ENCODE measurements around the gene INPP4B. TPM values are rescaled to one million over a fixed set of nuclear protein-coding genes. Genes with fewer than 3 reads are reported as not detected.
"Not testable (repeated sequence)": the region's sequence is repeated elsewhere in the genome, so short reads cannot be mapped to it uniquely, and the experiment has no call there.

The INPP4B gene
- total RNA-seq, 1 donor = 46.9 TPM

GRCh38 chr4:142809559-142809958, 36.5 kb downstream of the INPP4B start:
- Histone ChIP-seq H3K4me3 (ENCODE audit: low read length) (no peak overlapping the region), H3K27me3 (ENCODE audit: insufficient read depth, low read length) (no peaks in the 10 kb centered on the region), H3K4me1 (ENCODE audit: insufficient read depth, low read length) (no peaks in the 10 kb centered on the region), H3K9me3 (ENCODE audit: low read depth, low read length) (no peaks in the 10 kb centered on the region)

- H3K4me1 ChIP-seq (ENCODE audit: insufficient read depth, low read length); H3K27me3 ChIP-seq (ENCODE audit: insufficient read depth, low read length); H3K4me3 ChIP-seq (ENCODE audit: low read length); H3K9me3 ChIP-seq (ENCODE audit: low read depth, low read length): not testable (repeated sequence)
Measured at GRCh38 chr4:142803879-142804278, 42.2 kb downstream of the INPP4B start.

DNA sequence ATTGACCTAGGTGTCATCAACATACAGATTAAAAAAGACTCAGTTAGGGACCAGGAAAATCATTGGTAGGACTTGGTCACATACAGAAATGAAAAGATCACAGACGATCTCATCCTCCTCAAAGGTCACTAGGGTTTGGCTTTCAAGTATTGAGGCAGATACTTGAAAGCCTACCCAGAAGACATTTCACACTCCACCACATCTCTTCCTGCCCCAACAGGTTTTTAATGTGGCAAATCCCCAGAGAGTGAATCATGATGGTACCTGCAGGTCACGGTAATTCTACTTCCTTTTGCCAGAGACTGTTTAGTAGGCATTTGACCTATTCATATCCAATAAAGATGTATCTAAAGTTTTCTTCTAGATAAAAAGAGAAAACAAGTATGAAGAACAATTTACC, 44.1 kb downstream of the INPP4B start:
- Histone ChIP-seq H3K27me3 (ENCODE audit: insufficient read depth, low read length) (no peaks in the 10 kb centered on the region), H3K4me1 (ENCODE audit: insufficient read depth, low read length) (no peaks in the 10 kb centered on the region), H3K9me3 (ENCODE audit: low read depth, low read length) (no peaks in the 10 kb centered on the region), H3K4me3 (ENCODE audit: low read length) (no peak overlapping the region)

DNA sequence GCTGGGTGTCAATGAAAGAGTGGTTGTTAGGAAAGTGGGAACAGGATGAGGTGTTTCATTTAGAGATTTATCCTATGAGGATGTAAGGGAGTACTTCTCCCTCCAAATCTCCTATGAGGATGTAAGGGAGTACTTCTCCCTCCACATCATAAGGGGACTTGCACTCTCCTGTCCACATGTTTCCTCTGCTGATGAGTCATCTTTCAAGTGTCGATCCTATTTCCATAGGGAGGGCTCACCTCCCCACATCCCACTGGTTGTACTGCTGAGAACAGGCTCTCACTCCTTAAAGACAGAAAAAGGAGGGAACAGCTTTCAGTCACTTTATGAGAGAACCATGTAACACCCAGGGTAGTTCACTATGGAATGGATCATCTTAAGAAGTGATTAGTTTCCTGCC, 65.0 kb downstream of the INPP4B start:
- H3K4me1 ChIP-seq (ENCODE audit: insufficient read depth, low read length) = no peaks in the 10 kb centered on the region
- H3K4me3 ChIP-seq (ENCODE audit: low read length) = no peak overlapping the region
- H3K27me3 ChIP-seq (ENCODE audit: insufficient read depth, low read length) = no peaks in the 10 kb centered on the region
- H3K9me3 ChIP-seq (ENCODE audit: low read depth, low read length) = no peaks in the 10 kb centered on the region

- H3K9me3 ChIP-seq (ENCODE audit: low read depth, low read length) = no peaks in the 10 kb centered on the region
- H3K27me3 ChIP-seq (ENCODE audit: insufficient read depth, low read length) = no peaks in the 10 kb centered on the region
- H3K4me3 ChIP-seq (ENCODE audit: low read length) = no peak overlapping the region
- no peaks in the 10 kb centered on the region for H3K4me1 ChIP-seq (ENCODE audit: insufficient read depth, low read length)
Measured at GRCh38 chr4:142778900-142779299, 67.2 kb downstream of the INPP4B start.

- no peaks in the 10 kb centered on the region for H3K4me1 ChIP-seq (ENCODE audit: insufficient read depth, low read length)
- H3K9me3 ChIP-seq (ENCODE audit: low read depth, low read length) = no peaks in the 10 kb centered on the region
- no peaks in the 10 kb centered on the region for H3K27me3 ChIP-seq (ENCODE audit: insufficient read depth, low read length)
- H3K4me3 ChIP-seq (ENCODE audit: low read length) = no peak overlapping the region
Measured at GRCh38 chr4:142778430-142778829, 67.7 kb downstream of the INPP4B start.

GRCh38 chr4:142777045-142777743, 68.9 kb downstream of the INPP4B start:
- no peaks in the 10 kb centered on the region for H3K9me3 ChIP-seq (ENCODE audit: low read depth, low read length)
- no peaks in the 10 kb centered on the region for H3K27me3 ChIP-seq (ENCODE audit: insufficient read depth, low read length)
- no peaks in the 10 kb centered on the region for H3K4me1 ChIP-seq (ENCODE audit: insufficient read depth, low read length)
- no peak overlapping the region for H3K4me3 ChIP-seq (ENCODE audit: low read length)

- Histone ChIP-seq H3K4me3 (ENCODE audit: low read length) (no peak overlapping the region), H3K4me1 (ENCODE audit: insufficient read depth, low read length) (no peaks in the 10 kb centered on the region), H3K9me3 (ENCODE audit: low read depth, low read length) (no peaks in the 10 kb centered on the region), H3K27me3 (ENCODE audit: insufficient read depth, low read length) (no peaks in the 10 kb centered on the region)
Measured at GRCh38 chr4:142776026-142776425, 70.1 kb downstream of the INPP4B start.

DNA sequence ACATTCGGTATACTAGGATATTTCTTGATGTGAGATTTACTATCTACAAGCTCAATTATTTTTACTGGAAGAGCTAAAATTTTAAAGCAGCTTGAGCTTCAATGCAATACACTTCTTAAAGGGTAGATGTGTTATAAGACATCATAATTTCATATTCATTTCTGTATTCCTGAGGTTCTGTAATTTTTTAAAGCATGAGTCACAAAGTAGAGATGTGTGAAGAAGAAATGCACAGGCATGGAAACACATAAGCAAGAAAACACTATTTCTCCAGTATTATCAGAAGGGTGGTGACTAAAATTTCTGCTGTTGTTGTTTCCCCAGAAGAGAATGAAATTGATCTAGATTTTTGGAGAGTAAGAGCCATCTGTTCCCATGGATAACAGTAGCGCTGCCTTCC, 72.6 kb downstream of the INPP4B start:
- Histone ChIP-seq H3K4me1 (ENCODE audit: insufficient read depth, low read length) (no peaks in the 10 kb centered on the region), H3K4me3 (ENCODE audit: low read length) (no peak overlapping the region), H3K9me3 (ENCODE audit: low read depth, low read length) (no peaks in the 10 kb centered on the region), H3K27me3 (ENCODE audit: insufficient read depth, low read length) (no peaks in the 10 kb centered on the region)

DNA sequence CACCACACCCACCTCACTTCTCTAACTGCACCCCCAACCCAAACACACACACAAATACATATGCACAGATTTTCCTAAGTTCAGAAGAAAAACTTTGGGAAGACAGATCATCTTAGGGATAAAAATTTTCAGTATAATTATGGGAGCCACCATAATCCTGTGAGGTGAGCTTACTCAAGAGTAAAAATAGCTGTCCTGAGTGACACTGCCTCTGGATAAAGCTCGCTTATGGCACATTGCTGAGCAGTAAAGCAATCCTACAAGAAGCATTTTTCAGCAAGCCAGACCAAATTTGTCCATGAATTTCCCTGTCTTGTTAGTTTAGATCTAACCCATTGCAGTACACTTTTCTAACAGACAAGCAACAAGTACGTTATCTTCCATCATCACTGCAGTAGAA, 83.8 kb downstream of the INPP4B start:
- H3K9me3 ChIP-seq (ENCODE audit: low read depth, low read length) = no peaks in the 10 kb centered on the region
- no peaks in the 10 kb centered on the region for H3K27me3 ChIP-seq (ENCODE audit: insufficient read depth, low read length)
- H3K4me3 ChIP-seq (ENCODE audit: low read length) = no peak overlapping the region
- no peaks in the 10 kb centered on the region for H3K4me1 ChIP-seq (ENCODE audit: insufficient read depth, low read length)

GRCh38 chr4:142752202-142752786, 93.8 kb downstream of the INPP4B start:
- H3K27me3 ChIP-seq (ENCODE audit: insufficient read depth, low read length) = no peaks in the 10 kb centered on the region
- H3K4me1 ChIP-seq (ENCODE audit: insufficient read depth, low read length) = no peaks in the 10 kb centered on the region
- H3K9me3 ChIP-seq (ENCODE audit: low read depth, low read length) = no peaks in the 10 kb centered on the region
- no peak overlapping the region for H3K4me3 ChIP-seq (ENCODE audit: low read length)

DNA sequence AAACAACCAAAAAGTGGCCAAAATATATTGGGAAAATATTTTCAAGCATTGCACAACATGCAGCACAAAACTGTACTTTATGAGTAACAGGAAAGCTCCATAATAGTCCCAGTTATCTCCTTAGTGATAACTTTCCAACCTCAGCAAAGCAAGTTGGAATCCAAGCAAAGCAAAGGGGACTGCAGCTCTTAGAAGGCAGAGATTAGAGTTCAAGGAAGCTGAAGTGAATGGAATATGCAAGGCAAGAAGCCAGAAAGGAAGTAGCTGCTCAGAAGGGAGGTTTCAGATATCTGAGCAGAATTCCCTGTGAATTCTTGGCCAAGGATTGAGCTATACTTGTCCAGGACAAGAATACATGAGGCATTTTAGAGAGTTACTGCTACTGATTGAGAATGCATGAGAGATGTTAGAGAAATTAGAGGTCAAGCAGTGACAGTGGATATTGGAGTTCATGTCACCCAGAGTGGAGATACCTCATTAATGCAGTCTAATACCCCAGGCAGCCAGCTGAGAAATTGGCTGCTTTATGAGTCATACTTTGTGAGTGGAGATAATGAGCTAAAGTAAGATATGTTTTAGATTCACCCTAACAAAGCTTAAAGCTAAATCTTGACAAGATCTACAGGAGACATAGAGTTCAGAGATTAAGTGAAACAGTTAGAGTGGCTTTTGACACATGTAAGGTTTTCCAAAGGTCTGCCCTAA, 102.8 kb downstream of the INPP4B start:
- Histone ChIP-seq H3K9me3 (ENCODE audit: low read depth, low read length) (peaks cover 19% of the 10 kb centered on the region), H3K4me1 (ENCODE audit: insufficient read depth, low read length) (no peaks in the 10 kb centered on the region), H3K27me3 (ENCODE audit: insufficient read depth, low read length) (no peaks in the 10 kb centered on the region), H3K4me3 (ENCODE audit: low read length) (no peak overlapping the region)

DNA sequence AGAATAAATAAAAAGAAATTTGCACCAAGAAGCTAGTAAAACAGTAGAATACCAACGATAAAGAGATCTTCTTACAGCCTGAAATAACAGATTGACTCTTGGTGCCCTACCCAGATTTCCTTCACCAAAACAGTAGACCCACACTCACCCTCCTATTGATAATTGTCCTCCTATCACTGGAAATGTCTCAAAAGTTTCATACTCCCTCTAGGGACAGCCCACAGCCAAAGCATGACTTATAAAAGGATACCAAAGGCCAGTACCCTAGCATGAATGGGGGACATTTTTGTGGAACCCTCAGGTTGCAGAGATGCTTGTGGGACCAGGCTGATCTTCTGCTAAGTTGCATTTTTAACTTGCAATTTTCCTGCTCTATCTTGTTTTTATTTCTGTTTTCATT, 104.1 kb downstream of the INPP4B start:
- Histone ChIP-seq H3K27me3 (ENCODE audit: insufficient read depth, low read length) (no peaks in the 10 kb centered on the region), H3K4me1 (ENCODE audit: insufficient read depth, low read length) (no peaks in the 10 kb centered on the region), H3K4me3 (ENCODE audit: low read length) (no peak overlapping the region), H3K9me3 (ENCODE audit: low read depth, low read length) (peaks cover 19% of the 10 kb centered on the region)

DNA sequence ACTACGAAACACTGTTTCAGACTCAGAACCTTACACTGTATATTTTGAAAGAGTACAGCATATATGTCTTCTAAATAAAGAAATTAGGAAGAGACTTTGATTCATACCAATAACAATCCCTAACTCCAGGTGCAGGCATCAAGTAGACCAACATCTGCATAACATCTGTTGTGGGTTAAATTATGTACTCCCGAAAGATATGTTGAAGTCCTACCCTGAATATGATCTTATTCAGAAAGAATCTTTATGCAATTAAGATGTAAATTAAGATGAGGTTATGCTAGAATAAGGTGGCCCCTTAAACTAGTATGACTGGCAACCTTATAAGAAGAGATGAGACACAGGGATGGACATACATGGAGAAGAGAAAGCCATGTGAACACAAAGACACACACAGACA, 117.9 kb downstream of the INPP4B start:
- H3K27me3 ChIP-seq (ENCODE audit: insufficient read depth, low read length) = no peaks in the 10 kb centered on the region
- no peak overlapping the region for H3K4me3 ChIP-seq (ENCODE audit: low read length)
- H3K9me3 ChIP-seq (ENCODE audit: low read depth, low read length) = no peaks in the 10 kb centered on the region
- no peaks in the 10 kb centered on the region for H3K4me1 ChIP-seq (ENCODE audit: insufficient read depth, low read length)

- H3K4me1 ChIP-seq (ENCODE audit: insufficient read depth, low read length) = no peaks in the 10 kb centered on the region
- no peak overlapping the region for H3K4me3 ChIP-seq (ENCODE audit: low read length)
- no peaks in the 10 kb centered on the region for H3K9me3 ChIP-seq (ENCODE audit: low read depth, low read length)
- no peaks in the 10 kb centered on the region for H3K27me3 ChIP-seq (ENCODE audit: insufficient read depth, low read length)
Measured at GRCh38 chr4:142727149-142727548, 119.0 kb downstream of the INPP4B start.

DNA sequence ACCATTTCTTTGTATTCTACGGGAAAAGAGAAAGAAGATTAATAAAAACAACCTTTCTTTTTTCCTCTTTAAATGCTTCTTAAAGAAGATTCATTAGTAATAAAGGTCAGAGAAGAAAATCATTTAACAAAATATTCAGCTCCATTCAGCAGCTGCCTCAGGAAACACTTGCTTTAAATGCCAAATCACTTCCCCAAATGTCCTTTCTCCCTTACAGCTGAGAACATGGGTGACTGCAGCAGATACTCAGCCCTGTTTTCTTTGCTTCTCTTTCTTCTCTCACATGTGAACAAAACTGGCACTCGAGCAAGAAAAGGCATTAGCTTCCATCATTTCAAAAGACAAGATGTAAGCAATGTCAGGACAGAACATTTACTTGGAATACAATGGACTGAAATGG, 120.2 kb downstream of the INPP4B start:
- Histone ChIP-seq H3K4me3 (ENCODE audit: low read length) (no peak overlapping the region), H3K9me3 (ENCODE audit: low read depth, low read length) (no peaks in the 10 kb centered on the region), H3K27me3 (ENCODE audit: insufficient read depth, low read length) (no peaks in the 10 kb centered on the region), H3K4me1 (ENCODE audit: insufficient read depth, low read length) (no peaks in the 10 kb centered on the region)

Measured in mononuclear cell (primary cell).